Muscle layer of duodenum (tissue), 2 donors: ENCODE measurements around the gene WDR45B.

Experiments used
- H3K27ac ChIP-seq: one replicate; pipeline ENCODE4 v1.7.0; 2013; ENCODE audit warnings: mild to moderate bottlenecking, low read length
- H3K27me3 ChIP-seq: one replicate; pipeline ENCODE4 v1.7.0; 2013; ENCODE audit warnings: low read depth, mild to moderate bottlenecking, control low read depth, low read length
- H3K36me3 ChIP-seq, 2 donors: one replicate each; pipeline ENCODE4 v1.7.0; 2013; ENCODE audit warnings: low read length in 2 of 2, control low read depth in 1 of 2, mild to moderate bottlenecking in 1 of 2; ENCODE audit not compliant: insufficient read depth in 2 of 2, control insufficient read depth in 1 of 2
- H3K4me1 ChIP-seq, 2 donors: one replicate each; pipeline ENCODE4 v1.7.0; 2013; ENCODE audit warnings: low read length in 2 of 2, mild to moderate bottlenecking in 2 of 2, control low read depth in 1 of 2, moderate library complexity in 1 of 2; ENCODE audit not compliant: insufficient read depth in 2 of 2, control insufficient read depth in 1 of 2
- H3K4me3 ChIP-seq, 2 donors: one replicate each; pipeline ENCODE4 v1.7.0; 2013; ENCODE audit warnings: low read length in 2 of 2, low read depth in 1 of 2, mild to moderate bottlenecking in 1 of 2
- H3K9me3 ChIP-seq, 2 donors: one replicate each; pipeline ENCODE4 v1.7.0; 2013; ENCODE audit warnings: low read length in 2 of 2, control low read depth in 1 of 2, mild to moderate bottlenecking in 1 of 2; ENCODE audit not compliant: control insufficient read depth in 1 of 2
- donor health status: healthy.

WDR45B gene

GRCh38 chr17:82602986-82603710, 45.1 kb downstream of the WDR45B start:
- Histone ChIP-seq H3K36me3 (peaks cover 34 to 58% of the 10 kb centered on the region in 2 donors), H3K27me3 (no peaks in the 10 kb centered on the region), H3K4me1 (peaks cover 5 to 11% of the 10 kb centered on the region in 2 donors), H3K27ac (no peak overlapping the region), H3K4me3 (no peak overlapping the region), H3K9me3 (no peaks in the 10 kb centered on the region)

- Histone ChIP-seq H3K36me3 (peaks cover 34 to 59% of the 10 kb centered on the region in 2 donors), H3K4me1 (peaks cover 5 to 11% of the 10 kb centered on the region in 2 donors), H3K4me3 (no peak overlapping the region), H3K9me3 (no peaks in the 10 kb centered on the region), H3K27me3 (no peaks in the 10 kb centered on the region), H3K27ac (no peak overlapping the region)
Measured at GRCh38 chr17:82602487-82602886, 45.8 kb downstream of the WDR45B start.

DNA sequence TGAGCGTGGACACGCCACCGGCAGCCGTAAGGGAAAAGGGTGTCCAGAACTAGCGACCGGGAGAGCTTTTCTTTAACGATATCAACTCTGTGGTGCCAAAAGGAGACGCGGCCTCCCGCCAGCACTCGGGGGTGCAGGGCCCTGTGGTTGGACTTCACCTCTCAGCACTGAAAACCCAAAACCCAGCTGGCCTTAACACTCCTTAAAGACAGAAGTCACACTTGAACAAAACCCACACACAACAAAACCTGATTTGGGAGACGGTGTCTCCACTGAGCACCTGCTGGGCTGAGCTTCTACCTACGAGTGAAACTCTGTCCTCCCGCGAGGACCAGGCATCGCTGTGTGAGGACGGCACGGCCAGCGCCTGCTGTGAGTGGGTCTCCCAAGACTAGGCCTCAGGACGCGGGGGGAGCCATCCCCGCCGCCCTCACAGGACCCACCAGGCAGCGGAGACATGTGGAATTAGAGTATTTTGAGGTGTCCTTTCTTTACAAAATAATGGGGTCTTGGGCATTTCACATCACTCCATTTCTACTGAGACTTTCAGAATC, 46.7 kb downstream of the WDR45B start:
- H3K27me3 ChIP-seq, result no peaks in the 10 kb centered on the region
- no peak overlapping the region for H3K27ac ChIP-seq
- H3K4me1 ChIP-seq, result peaks cover 5 to 11% of the 10 kb centered on the region in 2 donors
- H3K4me3 ChIP-seq, result no peak overlapping the region
- H3K9me3 ChIP-seq, result no peaks in the 10 kb centered on the region
- peaks cover 41 to 67% of the 10 kb centered on the region in 2 donors for H3K36me3 ChIP-seq

DNA sequence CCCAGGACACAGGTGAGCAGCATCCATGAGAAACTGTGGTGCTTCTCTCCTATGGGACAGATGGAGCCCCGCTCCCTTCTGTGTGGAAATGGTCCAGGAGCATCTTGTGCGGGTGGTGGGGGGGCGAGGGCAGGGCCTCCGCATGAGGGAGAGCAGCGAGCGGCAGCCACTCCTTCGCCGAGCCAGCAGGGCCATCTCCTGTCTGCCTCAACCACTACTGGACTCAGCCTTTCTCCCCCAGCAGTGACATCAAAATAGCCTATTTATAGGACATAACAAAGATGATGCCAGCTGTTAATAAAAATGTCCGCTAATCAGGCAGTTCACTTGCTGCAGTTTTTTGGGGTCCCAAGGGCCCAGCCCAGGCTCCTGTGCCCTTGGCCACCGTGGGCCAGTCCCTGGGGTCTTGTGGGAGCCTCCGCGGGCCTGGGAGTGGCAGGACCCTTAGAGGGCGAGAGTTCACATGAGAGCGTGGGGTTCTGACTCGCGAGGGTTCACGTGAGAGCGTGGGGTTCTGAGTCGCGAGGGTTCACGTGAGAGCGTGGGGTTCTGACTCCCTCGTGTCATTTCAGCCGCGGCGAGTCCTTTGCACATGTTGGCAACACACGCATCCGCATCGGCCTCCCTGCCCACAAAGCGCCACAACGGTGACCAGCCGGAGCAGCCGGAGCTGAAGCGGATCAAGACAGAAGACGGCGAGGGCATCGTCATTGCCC, 47.4 kb downstream of the WDR45B start:
- Histone ChIP-seq H3K27me3 (no peaks in the 10 kb centered on the region), H3K4me1 (peaks cover 5 to 8% of the 10 kb centered on the region in 2 donors), H3K9me3 (no peaks in the 10 kb centered on the region), H3K27ac (no peak overlapping the region), H3K36me3 (peaks cover 39 to 66% of the 10 kb centered on the region in 2 donors), H3K4me3 (no peak overlapping the region)

DNA sequence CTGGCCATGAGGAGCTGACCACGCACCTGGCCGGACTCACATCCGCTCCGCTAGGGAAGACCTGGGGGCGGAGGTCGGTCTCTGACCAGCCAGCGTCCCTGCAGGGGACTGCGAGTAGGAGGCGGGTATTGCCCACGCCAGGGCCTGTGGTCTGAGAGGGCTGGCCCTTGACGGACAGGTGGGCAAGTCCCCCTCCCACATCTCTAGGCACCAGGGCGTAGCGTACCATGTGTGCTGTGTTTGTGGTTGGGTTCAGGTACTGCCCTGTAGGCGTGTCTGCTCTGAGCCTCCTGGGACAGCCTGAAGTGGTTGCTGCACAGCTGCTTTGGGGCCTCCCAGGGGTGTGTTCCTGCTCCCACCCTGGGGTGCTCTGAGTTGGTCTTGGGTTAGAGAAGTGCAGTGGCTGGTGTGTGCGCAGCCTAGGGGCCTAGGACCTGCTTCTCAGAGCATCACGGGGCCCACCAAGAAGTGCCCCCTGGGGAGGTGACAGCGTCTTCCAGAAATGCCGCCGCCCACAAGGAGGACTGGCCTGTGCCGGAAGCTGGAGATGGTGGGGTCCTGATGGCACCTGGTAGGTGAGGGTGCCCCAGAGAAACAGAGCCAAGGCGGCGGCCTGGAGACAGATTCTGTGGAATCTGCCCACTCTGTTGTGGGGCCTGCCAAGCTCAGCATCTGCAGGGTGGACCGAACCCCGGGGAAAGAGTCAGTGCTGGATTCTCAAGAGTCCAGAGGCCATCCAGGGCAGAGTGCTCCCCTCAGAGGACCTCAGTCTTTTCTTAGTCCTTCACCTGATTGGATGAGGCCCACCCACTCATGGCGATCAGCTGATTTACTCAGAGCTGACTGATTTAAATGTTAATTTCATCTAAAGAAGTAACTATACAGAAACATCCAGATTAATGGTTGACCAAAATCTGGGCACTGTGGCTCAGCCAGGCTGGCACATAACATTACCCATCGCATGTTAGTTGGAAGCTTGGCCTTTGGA, 48.3 kb downstream of the WDR45B start:
- H3K9me3 ChIP-seq, result no peaks in the 10 kb centered on the region
- H3K27ac ChIP-seq, result no peak overlapping the region
- peaks cover 38 to 63% of the 10 kb centered on the region in 2 donors for H3K36me3 ChIP-seq
- no peak overlapping the region for H3K4me3 ChIP-seq
- H3K4me1 ChIP-seq, result peaks cover 5 to 8% of the 10 kb centered on the region in 2 donors
- no peaks in the 10 kb centered on the region for H3K27me3 ChIP-seq

DNA sequence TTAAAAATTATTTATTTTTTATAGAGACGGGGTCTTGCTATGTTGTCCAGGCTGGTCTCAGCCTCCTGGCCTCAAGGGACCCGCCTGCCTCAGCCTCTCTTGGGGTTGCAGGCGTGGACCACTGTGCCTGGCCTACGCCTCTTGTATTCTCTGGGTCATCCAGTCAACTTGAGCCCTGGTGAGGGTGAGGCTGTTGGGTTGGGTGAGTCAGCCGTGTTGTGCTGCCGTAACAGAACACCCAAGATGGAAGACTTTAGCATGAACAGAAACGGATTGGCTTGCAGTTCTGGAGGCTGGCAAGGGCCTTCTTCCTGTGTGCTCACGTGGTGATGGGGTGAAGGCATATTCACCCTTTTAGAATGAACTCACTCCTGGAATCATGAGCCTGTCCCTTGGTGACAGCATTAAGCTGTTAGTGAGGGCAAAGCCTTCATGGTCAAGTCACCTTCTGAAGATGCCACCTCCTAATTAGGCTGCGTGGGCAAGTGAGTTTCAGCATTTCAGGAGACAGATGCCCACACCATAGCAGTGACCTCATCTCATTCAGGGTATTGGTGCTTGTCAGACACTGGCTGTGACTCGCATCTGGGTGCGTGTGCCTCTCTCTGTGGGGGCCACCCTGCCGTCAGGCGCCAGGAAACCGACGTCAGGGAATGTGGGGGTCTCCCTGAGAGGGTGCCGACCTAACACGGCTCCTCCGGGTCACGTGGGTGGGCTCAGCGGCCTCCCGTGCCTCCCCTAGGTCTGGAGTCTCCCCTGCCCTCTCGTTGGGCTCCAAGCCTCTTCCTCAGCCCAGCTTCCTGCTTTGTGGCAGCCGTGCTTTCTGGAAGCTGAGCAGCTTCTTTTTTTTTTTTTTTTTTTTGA, 49.8 kb downstream of the WDR45B start:
- Histone ChIP-seq H3K27me3 (no peaks in the 10 kb centered on the region), H3K36me3 (peaks cover 34 to 56% of the 10 kb centered on the region in 2 donors)

DNA sequence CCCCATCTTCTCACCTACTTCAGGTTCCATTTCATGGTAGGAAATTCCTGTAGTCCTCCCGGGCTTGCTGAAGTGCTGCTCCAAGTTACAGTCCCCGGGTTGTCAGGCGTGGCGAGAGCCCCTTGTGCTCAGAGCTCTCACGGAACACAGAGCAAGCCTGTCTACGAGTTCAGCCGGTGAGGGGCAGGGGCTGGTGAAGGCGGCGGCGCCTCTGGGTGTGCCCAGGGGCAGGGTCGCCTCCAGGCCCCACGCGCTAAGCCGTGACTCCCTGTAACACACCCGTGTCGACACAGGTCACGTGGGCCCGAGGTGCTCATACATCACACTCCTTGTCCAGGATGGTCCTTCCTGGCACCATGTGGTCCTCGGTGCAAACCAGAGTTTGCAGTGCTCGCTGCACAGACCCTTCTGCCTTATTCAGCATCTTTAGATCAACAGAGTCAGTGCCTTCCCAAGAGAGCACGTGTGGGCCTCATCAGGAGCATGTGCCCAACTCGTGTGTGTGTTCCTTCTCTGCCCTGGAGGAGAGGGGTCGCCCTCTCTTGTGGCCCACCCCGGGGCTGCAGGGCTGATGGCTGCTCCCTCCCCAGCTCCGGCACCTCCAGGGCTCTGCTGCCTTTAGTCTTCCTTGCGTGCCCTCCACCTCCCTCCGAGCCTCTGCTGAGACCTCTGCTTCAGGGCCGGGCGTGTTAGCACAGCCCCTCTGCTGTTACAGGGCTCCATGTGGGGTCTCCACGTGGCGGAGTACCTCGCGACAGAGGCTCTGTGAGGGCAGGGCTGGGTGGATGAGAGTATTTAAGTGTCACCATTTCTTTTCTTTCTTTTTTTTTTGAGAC, 51.2 kb downstream of the WDR45B start:
- H3K27ac ChIP-seq, result no peak overlapping the region
- H3K9me3 ChIP-seq, result no peaks in the 10 kb centered on the region
- H3K36me3 ChIP-seq, result peaks cover 26 to 44% of the 10 kb centered on the region in 2 donors
- no peaks in the 10 kb centered on the region for H3K27me3 ChIP-seq
- no peak overlapping the region for H3K4me3 ChIP-seq
- peaks cover 0 to 22% of the 10 kb centered on the region in 2 donors for H3K4me1 ChIP-seq

More for the DNA sequence above, 49.8 kb downstream of the WDR45B start:
- H3K4me3 ChIP-seq, result no peak overlapping the region
- H3K27ac ChIP-seq, result no peak overlapping the region
- H3K9me3 ChIP-seq, result no peaks in the 10 kb centered on the region
- H3K4me1 ChIP-seq, result peaks cover under 1 to 11% of the 10 kb centered on the region in 2 donors

- H3K27ac ChIP-seq, result no peak overlapping the region
- H3K4me3 ChIP-seq, result no peak overlapping the region
- H3K9me3 ChIP-seq, result no peaks in the 10 kb centered on the region
- H3K36me3 ChIP-seq, result peaks cover 18 to 36% of the 10 kb centered on the region in 2 donors
- H3K27me3 ChIP-seq, result no peaks in the 10 kb centered on the region
- H3K4me1 ChIP-seq, result peaks cover 0 to 30% of the 10 kb centered on the region in 2 donors
Measured at GRCh38 chr17:82596296-82596695, 51.9 kb downstream of the WDR45B start.

DNA sequence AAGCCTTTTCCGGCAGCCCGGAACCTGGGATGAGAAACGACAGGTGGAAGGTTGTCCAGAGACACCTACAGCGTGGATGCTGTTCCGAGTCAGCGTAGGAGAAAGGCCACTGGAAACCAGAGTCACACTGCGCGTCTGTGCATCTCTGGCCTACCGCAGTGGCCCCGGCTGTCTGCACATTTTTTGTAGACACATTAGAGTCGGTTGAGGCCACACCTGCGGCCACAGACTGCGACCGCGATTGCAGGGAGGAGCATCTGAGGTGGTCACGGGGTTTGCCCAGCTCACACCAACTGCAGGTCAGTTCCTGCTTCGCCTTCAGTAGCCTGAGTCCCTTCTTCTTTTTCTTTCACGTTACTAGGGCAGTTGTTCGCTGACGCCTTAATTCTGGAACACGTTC, 52.4 kb downstream of the WDR45B start:
- H3K36me3 ChIP-seq, result peaks cover 18 to 32% of the 10 kb centered on the region in 2 donors
- H3K27me3 ChIP-seq, result no peaks in the 10 kb centered on the region
- peaks cover 0 to 34% of the 10 kb centered on the region in 2 donors for H3K4me1 ChIP-seq
- no peak overlapping the region for H3K27ac ChIP-seq
- H3K4me3 ChIP-seq, result no peak overlapping the region
- no peaks in the 10 kb centered on the region for H3K9me3 ChIP-seq
